ENCODE results near the gene DUSP10. TPM values are rescaled to one million over a fixed set of nuclear protein-coding genes. Genes with fewer than 3 reads are reported as not detected.

DUSP10 gene
- total RNA-seq, 1 donor from 2014 or later: 4.7 TPM

GRCh38 chr1:221734187-221734586, 7.7 kb downstream of the DUSP10 start:
- intact Hi-C loops (cut with DNase I): no loop called here
- H3K27me3 ChIP-seq: no peaks in the 10 kb centered on the region
- no peaks in the 10 kb centered on the region for H3K9me3 ChIP-seq
- DNase-seq (ENCODE audit: extremely low spot score in 2 of 2): no peak
- H3K4me1 ChIP-seq: peaks cover 8% of the 10 kb centered on the region
- TF ChIP-seq, protein P1, sequence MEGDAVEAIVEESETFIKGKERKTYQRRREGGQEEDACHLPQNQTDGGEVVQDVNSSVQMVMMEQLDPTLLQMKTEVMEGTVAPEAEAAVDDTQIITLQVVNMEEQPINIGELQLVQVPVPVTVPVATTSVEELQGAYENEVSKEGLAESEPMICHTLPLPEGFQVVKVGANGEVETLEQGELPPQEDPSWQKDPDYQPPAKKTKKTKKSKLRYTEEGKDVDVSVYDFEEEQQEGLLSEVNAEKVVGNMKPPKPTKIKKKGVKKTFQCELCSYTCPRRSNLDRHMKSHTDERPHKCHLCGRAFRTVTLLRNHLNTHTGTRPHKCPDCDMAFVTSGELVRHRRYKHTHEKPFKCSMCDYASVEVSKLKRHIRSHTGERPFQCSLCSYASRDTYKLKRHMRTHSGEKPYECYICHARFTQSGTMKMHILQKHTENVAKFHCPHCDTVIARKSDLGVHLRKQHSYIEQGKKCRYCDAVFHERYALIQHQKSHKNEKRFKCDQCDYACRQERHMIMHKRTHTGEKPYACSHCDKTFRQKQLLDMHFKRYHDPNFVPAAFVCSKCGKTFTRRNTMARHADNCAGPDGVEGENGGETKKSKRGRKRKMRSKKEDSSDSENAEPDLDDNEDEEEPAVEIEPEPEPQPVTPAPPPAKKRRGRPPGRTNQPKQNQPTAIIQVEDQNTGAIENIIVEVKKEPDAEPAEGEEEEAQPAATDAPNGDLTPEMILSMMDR (IDR thresholded peaks at IDR 0.05): no peak
- no peak for TF ChIP-seq POLR2AphosphoS5 (IDR thresholded peaks at IDR 0.05; ENCODE audit: insufficient read depth in 1 of 2, low read depth in 1 of 2)
- no peak for TF ChIP-seq POLR2A (IDR thresholded peaks at IDR 0.05)
- H3K4me3 ChIP-seq: no peak overlapping the region
- H3K27ac ChIP-seq: no peak overlapping the region
- H3K36me3 ChIP-seq: no peaks in the 10 kb centered on the region

DNA sequence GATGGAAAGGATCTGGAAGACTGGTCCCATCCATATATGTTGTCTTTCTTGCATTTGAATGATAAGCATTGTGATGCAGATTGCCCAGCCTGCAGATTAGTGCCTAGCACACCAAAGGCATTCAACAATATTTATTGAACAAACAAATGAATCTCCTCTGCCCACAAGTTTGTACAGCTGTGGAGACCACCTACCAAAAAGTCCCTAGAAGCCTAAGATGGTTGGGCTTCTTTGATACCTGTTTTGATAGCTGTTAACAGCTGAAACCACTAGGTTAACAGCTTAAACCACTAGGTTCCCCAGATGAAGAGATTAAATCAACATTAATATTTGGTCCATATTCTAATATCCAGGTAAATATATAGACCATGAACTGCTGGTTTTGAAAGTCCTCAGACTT, 9.8 kb downstream of the DUSP10 start:
- no peak for TF ChIP-seq POLR2A (IDR thresholded peaks at IDR 0.05)
- TF ChIP-seq POLR2AphosphoS5 (IDR thresholded peaks at IDR 0.05; ENCODE audit: insufficient read depth in 1 of 2, low read depth in 1 of 2): no peak
- TF ChIP-seq, protein P1 (IDR thresholded peaks at IDR 0.05): no peak
- H3K4me1 ChIP-seq: peaks cover 8% of the 10 kb centered on the region
- DNase-seq (ENCODE audit: extremely low spot score in 2 of 2): peak in 1 of 2 donors; percentile 16
- H3K4me3 ChIP-seq: no peak overlapping the region
- intact Hi-C loops (cut with DNase I): no loop called here
- H3K36me3 ChIP-seq: no peaks in the 10 kb centered on the region
- H3K27ac ChIP-seq: no peak overlapping the region
- H3K27me3 ChIP-seq: no peaks in the 10 kb centered on the region
- H3K9me3 ChIP-seq: no peaks in the 10 kb centered on the region

- Histone ChIP-seq H3K27ac (no peak overlapping the region), H3K4me1 (peaks cover 21% of the 10 kb centered on the region), H3K36me3 (no peaks in the 10 kb centered on the region), H3K4me3 (no peak overlapping the region), H3K9me3 (no peaks in the 10 kb centered on the region), H3K27me3 (no peaks in the 10 kb centered on the region)
- TF ChIP-seq POLR2A (IDR thresholded peaks at IDR 0.05) (no peak), POLR2AphosphoS5 (IDR thresholded peaks at IDR 0.05; ENCODE audit: insufficient read depth in 1 of 2, low read depth in 1 of 2) (no peak)
- TF ChIP-seq, protein P1 (IDR thresholded peaks at IDR 0.05): no peak
- intact Hi-C loops (cut with DNase I): no loop called here
- DNase-seq (ENCODE audit: extremely low spot score in 2 of 2): peak in 1 of 2 donors; percentile 13
Observed at GRCh38 chr1:221729771-221730330, 12.0 kb downstream of the DUSP10 start.

DNA sequence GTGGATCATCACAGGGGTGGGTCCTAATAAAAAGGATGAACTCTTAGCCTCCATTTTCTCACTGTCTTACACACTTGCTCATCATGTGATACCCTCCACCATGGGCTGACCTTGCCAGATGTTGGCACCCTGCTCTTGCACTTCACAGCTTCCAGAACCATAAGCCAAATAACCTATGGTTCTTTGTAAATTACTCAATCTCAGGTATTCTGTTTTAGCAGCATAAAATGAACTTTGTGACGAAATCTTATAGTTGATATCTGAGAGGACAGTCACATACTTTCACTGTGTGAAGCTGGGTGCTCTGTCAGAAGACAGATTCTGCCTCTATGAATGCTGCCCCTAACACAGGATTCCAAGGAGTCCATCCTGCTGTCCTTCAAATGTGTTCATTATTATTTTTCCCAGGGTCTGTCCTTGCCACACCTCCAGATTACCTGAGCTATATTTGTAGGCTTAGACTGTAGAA, 13.8 kb downstream of the DUSP10 start:
- Histone ChIP-seq H3K27me3 (no peaks in the 10 kb centered on the region), H3K9me3 (no peaks in the 10 kb centered on the region), H3K27ac (no peak overlapping the region), H3K36me3 (no peaks in the 10 kb centered on the region), H3K4me1 (peaks cover 26% of the 10 kb centered on the region), H3K4me3 (no peak overlapping the region)
- TF ChIP-seq, protein P1 (IDR thresholded peaks at IDR 0.05): no peak
- TF ChIP-seq POLR2A (IDR thresholded peaks at IDR 0.05) (no peak), POLR2AphosphoS5 (IDR thresholded peaks at IDR 0.05; ENCODE audit: insufficient read depth in 1 of 2, low read depth in 1 of 2) (no peak)
- DNase-seq (ENCODE audit: extremely low spot score in 2 of 2): no peak
- intact Hi-C loops (cut with DNase I): no loop called here

All from vagina (tissue), 2 donors.